GM12864 (cell line): Measurements from ENCODE around the gene MRI1.
A peak's percentile ranks its signal among the peaks of the same experiment; 100 is the strongest.

Source experiments
- DNase-seq: peaks from one replicate; pipeline ENCODE4 v3.0.0-alpha.2; 2011; ENCODE audit warnings: low read depth
- H3K4me3 ChIP-seq: 2 replicates; pipeline ENCODE4 v1.5.1; 2011; ENCODE audit warnings: mild to moderate bottlenecking, low read depth, low read length, control low read depth
- TF ChIP-seq, protein P1 (sequence below): IDR thresholded peaks from 2 replicates; pipeline ENCODE4 v1.5.1; 2011; ENCODE audit warnings: low read depth, mild to moderate bottlenecking, moderate library complexity, low read length, control low read depth, inconsistent platforms; ENCODE audit errors: missing control alignments

MRI1 gene

DNA sequence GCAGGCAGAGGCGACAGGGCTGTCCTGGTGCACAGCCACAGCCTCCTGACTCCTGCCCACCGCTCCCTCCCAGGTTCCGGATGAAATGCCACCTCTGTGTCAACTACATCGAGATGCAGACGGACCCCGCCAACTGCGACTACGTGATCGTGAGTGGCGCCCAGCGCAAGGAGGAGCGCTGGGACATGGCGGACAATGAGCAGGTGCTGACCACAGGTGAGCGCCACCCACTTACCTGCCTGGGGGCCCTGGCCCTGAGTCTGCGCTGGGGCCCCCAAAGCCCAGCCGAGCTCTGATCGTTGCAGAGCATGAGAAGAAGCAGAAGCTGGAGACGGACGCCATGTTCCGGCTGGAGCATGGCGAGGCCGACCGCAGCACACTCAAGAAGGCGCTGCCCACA, 5.5 kb upstream of the MRI1 start:
- H3K4me3 ChIP-seq, result no peak overlapping the region
- no peak for DNase-seq
- TF ChIP-seq, protein P1, sequence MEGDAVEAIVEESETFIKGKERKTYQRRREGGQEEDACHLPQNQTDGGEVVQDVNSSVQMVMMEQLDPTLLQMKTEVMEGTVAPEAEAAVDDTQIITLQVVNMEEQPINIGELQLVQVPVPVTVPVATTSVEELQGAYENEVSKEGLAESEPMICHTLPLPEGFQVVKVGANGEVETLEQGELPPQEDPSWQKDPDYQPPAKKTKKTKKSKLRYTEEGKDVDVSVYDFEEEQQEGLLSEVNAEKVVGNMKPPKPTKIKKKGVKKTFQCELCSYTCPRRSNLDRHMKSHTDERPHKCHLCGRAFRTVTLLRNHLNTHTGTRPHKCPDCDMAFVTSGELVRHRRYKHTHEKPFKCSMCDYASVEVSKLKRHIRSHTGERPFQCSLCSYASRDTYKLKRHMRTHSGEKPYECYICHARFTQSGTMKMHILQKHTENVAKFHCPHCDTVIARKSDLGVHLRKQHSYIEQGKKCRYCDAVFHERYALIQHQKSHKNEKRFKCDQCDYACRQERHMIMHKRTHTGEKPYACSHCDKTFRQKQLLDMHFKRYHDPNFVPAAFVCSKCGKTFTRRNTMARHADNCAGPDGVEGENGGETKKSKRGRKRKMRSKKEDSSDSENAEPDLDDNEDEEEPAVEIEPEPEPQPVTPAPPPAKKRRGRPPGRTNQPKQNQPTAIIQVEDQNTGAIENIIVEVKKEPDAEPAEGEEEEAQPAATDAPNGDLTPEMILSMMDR, result no peak

DNA sequence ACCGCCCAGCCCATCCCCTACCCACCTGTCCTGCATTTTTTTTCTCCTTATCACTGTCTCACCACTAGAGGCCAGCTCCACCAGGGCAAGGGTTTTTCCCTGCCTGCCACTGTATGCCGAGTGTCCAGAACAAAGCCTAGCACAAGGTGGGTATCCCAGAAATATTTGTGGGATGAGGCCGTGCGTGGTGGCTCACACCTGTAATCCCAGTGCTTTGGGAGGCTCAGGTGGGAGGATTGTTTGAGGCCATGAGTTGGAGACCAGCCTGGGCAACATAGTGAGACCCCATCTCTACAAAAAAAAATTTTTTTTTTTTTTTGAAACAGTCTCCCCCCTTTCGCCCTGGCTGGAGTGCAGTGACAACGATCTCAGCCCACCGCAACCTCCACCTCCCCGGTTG, 2.9 kb upstream of the MRI1 start:
- no peak overlapping the region for H3K4me3 ChIP-seq
- TF ChIP-seq, protein P1, result no peak
- no peak for DNase-seq

DNA sequence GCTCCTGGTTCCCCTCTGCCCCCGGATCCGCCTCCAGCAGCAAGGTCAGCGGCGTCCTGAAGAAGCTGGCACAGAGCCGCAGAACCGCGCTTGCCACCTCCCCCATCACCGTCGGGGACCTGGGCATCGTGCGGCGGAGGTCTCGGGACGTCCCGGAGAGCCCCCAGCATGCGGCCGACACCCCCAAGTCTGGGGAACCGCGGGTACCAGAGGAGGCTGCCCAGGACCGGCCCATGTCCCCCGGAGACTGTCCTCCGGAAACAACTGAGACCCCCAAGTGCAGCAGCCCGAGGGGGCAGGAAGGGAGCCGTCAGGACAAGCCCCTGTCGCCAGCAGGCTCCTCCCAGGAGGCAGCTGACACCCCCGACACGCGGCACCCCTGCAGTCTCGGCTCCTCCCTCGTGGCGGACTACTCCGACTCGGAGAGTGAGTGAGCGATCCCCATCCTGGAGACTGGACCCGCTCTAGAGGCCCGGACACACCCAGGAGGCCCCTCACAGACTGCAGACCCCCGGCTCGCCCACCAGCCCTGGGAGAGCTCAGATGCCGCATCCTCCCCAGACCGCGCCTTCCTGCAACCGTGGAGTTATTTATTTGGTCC, 1.6 kb upstream of the MRI1 start:
- TF ChIP-seq, protein P1, result no peak
- DNase-seq, result no peak
- H3K4me3 ChIP-seq, result no peak overlapping the region

DNA sequence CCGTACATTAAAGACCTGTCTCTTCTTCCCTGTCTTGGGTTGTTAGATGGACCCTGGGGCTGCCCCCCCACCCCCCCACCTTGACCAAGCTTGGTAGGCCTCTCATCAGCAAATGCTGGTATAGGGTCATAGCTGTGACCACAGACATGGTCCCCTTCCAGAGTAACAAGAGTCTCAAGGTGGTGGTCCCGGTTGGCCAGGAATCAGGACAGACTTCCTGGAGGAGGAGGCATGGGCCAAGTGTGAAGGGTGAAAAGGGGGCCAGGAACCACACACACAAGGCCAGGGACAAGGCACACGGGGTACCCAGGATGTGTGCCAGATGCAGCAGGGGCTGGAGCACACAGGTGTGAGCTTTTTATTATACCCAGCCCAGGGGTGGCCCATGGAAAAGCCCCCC, 1.1 kb upstream of the MRI1 start:
- TF ChIP-seq, protein P1, result no peak
- DNase-seq, result no peak
- H3K4me3 ChIP-seq, result no peak overlapping the region

DNA sequence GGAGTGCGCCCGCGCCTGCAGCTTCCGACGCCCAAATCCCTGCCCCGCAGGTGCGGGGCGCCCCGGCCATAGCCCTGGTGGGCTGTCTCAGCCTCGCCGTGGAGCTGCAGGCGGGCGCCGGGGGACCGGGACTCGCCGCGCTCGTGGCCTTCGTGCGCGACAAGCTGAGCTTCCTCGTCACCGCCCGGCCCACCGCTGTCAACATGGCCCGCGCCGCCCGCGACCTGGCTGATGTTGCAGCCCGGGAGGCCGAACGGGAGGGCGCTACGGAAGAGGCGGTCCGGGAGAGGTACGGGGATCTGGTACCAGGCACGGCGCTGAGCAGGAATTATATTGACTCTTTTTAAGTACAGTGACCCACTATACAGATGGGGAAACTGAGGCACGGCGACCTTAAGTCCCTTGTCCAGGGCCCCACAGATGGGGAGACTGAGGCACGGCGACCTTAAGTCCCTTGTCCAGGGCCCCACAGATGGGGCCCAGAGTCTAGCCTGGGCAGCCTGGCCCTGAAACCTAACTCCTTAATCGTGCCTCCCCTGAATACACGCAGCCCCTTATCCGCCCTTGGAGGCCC, 586 bp downstream of the MRI1 start:
- peak overlapping the region; percentile 88 for H3K4me3 ChIP-seq
- TF ChIP-seq, protein P1, result no peak
- DNase-seq, result no peak

DNA sequence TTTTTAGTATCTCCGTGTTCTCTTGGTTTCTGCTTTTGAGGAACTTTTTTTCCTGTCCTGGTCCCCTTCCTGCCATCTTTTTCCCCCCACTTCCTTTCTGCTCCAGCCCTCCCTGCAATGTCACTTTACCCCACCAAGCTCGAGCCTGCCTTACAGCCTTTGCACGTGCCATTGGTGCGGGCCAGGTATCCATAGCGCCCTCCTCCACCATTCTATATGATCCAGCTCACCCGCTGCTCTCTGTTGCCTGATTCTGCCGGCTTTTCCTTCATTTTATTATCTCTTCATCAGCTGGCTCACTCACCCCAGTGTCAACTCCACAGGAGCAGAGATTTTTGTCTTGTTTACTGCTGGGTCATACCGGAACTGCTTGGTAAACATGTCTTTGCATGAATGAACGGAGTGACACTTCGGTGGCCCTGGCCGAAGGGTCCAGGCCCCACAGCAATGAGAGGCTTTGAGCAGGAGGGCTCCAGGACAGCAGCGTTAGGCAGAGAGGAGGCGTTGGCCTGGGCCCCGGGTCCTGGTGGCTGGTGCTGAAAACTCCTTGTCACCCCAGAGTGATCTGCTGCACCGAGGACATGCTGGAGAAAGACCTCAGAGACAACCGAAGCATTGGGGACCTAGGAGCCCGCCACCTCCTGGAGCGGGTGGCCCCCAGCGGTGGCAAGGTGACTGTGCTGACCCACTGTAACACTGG, 1.2 kb downstream of the MRI1 start:
- DNase-seq, result no peak
- H3K4me3 ChIP-seq, result peak overlapping the region; percentile 88
- TF ChIP-seq, protein P1, result no peak
